ENCODE results near the gene MAGEA2B.
"Not testable (repeated sequence)": the region's sequence is repeated elsewhere in the genome, so short reads cannot be mapped to it uniquely, and the experiment has no call there.

DNA sequence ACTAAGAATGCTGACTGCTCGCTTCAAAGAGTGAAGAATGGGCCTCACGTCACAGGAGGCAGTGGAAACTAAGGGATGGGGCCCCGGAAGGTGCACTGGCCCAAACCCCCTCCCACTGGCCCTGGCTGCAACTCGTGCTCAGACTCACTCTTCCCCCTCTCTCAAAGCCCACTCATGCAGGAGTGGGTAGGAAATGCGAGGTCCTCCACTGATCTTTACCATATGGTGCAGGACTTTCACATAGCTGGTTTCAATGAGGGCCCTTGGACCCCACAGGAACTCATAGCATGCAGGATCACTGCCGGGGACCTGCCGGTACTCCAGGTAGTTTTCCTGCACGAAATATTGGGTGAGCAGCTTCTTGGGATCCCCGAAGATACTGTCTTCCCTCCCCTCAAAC lies 52.1 kb downstream of the MAGEA2B start:
- TF ChIP-seq, protein P1, sequence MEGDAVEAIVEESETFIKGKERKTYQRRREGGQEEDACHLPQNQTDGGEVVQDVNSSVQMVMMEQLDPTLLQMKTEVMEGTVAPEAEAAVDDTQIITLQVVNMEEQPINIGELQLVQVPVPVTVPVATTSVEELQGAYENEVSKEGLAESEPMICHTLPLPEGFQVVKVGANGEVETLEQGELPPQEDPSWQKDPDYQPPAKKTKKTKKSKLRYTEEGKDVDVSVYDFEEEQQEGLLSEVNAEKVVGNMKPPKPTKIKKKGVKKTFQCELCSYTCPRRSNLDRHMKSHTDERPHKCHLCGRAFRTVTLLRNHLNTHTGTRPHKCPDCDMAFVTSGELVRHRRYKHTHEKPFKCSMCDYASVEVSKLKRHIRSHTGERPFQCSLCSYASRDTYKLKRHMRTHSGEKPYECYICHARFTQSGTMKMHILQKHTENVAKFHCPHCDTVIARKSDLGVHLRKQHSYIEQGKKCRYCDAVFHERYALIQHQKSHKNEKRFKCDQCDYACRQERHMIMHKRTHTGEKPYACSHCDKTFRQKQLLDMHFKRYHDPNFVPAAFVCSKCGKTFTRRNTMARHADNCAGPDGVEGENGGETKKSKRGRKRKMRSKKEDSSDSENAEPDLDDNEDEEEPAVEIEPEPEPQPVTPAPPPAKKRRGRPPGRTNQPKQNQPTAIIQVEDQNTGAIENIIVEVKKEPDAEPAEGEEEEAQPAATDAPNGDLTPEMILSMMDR (IDR thresholded peaks at IDR 0.05; ENCODE audit: low read depth, low read length, missing input control): not testable (repeated sequence)
- TF ChIP-seq GABPA (IDR thresholded peaks at IDR 0.05 in 1 of 2, conservative IDR thresholded peaks at IDR 0.05 in 1 of 2); TAF1 (conservative IDR thresholded peaks at IDR 0.05); YY1 (IDR thresholded peaks at IDR 0.05); SP1 (IDR thresholded peaks at IDR 0.05); FOXA1 (IDR thresholded peaks at IDR 0.05); HNF4A (conservative IDR thresholded peaks at IDR 0.05); JUND (IDR thresholded peaks at IDR 0.05): not testable (repeated sequence)
- TF ChIP-seq, protein P2, sequence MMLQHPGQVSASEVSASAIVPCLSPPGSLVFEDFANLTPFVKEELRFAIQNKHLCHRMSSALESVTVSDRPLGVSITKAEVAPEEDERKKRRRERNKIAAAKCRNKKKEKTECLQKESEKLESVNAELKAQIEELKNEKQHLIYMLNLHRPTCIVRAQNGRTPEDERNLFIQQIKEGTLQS (IDR thresholded peaks at IDR 0.05): not testable (repeated sequence)
- TF ChIP-seq, protein P3, sequence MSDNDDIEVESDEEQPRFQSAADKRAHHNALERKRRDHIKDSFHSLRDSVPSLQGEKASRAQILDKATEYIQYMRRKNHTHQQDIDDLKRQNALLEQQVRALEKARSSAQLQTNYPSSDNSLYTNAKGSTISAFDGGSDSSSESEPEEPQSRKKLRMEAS (IDR thresholded peaks at IDR 0.05): not testable (repeated sequence)

All from liver (tissue), 3 donors.